Rectal smooth muscle tissue (tissue), 1 donor: ENCODE results near the gene FAM13A.
"Not testable (repeated sequence)": the region's sequence is repeated elsewhere in the genome, so short reads cannot be mapped to it uniquely, and the experiment has no call there.

Experiments used
- H3K27ac ChIP-seq: one replicate; pipeline ENCODE4 v1.7.0; 2013; ENCODE audit warnings: low read depth, low read length, inconsistent platforms
- H3K27me3 ChIP-seq: one replicate; pipeline ENCODE4 v1.7.0; 2013; ENCODE audit warnings: low read length; ENCODE audit not compliant: control insufficient read depth, insufficient read depth
- H3K36me3 ChIP-seq: one replicate; pipeline ENCODE4 v1.7.0; 2013; ENCODE audit warnings: low read length; ENCODE audit not compliant: control insufficient read depth, insufficient read depth
- H3K4me1 ChIP-seq: one replicate; pipeline ENCODE4 v1.7.0; 2013; ENCODE audit warnings: low read length; ENCODE audit not compliant: control insufficient read depth, insufficient read depth
- H3K4me3 ChIP-seq: one replicate; pipeline ENCODE4 v1.7.0; 2013; ENCODE audit warnings: low read length
- H3K9ac ChIP-seq: one replicate; pipeline ENCODE4 v1.7.0; 2013; ENCODE audit warnings: low read length

FAM13A gene

GRCh38 chr4:88938138-88938537 is 118.8 kb downstream of the FAM13A start:
- H3K4me3 ChIP-seq = no peak overlapping the region
- no peaks in the 10 kb centered on the region for H3K4me1 ChIP-seq
- no peak overlapping the region for H3K27ac ChIP-seq
- H3K36me3 ChIP-seq = no peaks in the 10 kb centered on the region
- H3K9ac ChIP-seq = no peak overlapping the region
- H3K27me3 ChIP-seq = no peaks in the 10 kb centered on the region

DNA sequence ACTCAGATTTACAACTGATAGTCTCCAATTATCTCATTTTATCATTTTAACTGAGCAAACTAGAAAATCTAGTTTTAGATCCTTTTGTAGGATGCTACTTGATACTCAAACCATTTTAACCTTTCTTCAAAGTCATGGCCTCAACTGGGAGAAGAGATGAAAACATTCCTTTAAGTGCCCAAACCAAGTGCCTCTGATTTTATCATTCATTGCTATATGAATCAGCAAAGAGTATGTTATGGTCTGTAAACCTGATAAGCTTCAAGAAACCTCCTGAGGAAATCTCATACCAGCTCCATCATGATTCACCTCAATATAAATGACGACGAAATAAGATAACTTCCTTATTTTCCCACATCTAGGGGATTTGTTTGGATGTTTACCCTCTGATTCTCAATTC is 119.9 kb downstream of the FAM13A start:
- H3K36me3 ChIP-seq = no peaks in the 10 kb centered on the region
- H3K27ac ChIP-seq = no peak overlapping the region
- H3K9ac ChIP-seq = no peak overlapping the region
- no peaks in the 10 kb centered on the region for H3K27me3 ChIP-seq
- H3K4me3 ChIP-seq = no peak overlapping the region
- H3K4me1 ChIP-seq = no peaks in the 10 kb centered on the region

DNA sequence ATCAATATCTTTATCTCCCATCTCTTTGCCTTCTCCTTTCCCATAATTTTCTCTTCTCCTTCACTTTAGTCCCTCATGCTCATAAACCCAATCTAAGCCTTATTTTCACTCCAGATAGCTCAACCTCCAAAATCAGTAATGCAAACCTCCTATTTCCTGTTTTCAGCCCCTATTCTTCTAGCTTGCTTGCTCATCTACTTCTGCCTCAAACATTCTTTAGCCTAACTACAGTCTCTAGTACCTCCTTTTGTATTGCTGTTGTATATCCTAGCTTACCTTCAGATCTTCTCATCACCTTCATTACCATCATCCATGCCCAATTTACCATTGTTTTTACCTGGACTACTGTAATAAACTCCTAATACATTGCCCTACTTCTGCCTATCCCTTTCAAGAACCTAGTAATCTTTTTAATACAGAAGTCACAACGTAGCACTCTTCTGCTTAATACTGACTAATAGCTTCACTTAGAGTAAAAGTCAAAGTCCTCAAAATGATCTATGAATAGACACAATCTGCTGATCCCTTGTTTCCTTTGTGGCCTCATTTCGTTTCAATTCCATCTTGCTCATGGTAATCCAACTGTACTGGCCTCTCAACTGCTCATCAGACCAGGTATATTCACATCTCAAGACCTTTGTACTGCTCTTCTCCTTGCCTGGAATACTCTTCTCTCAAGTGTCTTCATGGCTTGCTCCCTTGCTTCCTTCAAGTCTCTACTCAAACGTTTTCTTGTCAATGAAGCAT is 123.4 kb downstream of the FAM13A start:
- no peaks in the 10 kb centered on the region for H3K27me3 ChIP-seq
- no peaks in the 10 kb centered on the region for H3K4me1 ChIP-seq
- H3K4me3 ChIP-seq = no peak overlapping the region
- no peak overlapping the region for H3K9ac ChIP-seq
- H3K27ac ChIP-seq = no peak overlapping the region
- H3K36me3 ChIP-seq = no peaks in the 10 kb centered on the region

GRCh38 chr4:88928852-88929251 is 128.1 kb downstream of the FAM13A start:
- Histone ChIP-seq H3K27ac (no peak overlapping the region), H3K36me3 (no peaks in the 10 kb centered on the region), H3K9ac (no peak overlapping the region), H3K27me3 (no peaks in the 10 kb centered on the region), H3K4me3 (no peak overlapping the region), H3K4me1 (no peaks in the 10 kb centered on the region)

DNA sequence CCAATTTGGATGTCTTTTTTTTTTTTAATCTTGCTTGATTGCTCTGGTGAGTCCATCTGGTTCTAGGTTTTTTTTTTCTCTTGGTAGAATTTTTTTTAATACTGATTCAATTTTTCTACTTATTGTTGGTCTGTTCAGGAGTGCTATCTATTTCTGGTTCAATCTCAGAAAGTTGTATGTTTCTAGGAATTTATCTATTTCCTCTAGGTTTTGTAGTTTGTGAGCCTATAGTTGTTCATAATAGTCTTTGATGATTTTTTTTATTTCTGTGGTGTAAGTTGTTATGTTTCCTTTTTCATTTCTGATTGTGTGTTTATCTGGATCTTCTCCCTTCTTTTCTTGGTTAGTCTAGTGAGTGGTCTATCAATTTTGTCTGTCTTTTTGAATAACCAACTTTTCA is 129.6 kb downstream of the FAM13A start:
- Histone ChIP-seq H3K36me3 (no peaks in the 10 kb centered on the region), H3K9ac (no peak overlapping the region), H3K4me1 (no peaks in the 10 kb centered on the region), H3K4me3 (no peak overlapping the region), H3K27me3 (no peaks in the 10 kb centered on the region), H3K27ac (no peak overlapping the region)

GRCh38 chr4:88919056-88919455 is 137.9 kb downstream of the FAM13A start:
- Histone ChIP-seq H3K36me3 (no peaks in the 10 kb centered on the region), H3K27me3 (no peaks in the 10 kb centered on the region), H3K27ac (no peak overlapping the region), H3K4me1 (no peaks in the 10 kb centered on the region), H3K4me3 (no peak overlapping the region), H3K9ac (no peak overlapping the region)

DNA sequence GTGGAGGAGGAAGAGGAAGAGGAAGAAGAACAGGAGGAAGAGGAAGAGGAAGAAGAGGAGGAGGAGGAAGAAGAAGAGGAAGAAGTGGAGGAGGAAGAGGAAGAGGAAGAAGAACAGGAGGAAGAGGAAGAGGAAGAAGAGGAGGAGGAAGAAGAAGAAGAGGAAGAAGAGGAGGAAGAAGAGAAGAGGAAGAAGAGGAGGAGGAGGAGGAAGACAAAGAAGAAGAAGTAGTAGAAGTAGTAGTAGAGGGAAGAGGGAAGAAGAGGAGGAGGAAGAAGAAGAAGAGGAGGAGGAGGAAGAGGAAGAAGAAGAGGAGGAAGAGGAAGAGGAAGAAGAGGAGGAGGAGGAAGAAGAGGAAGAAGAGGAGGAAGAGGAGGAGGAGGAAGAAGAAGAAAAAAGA is 143.8 kb downstream of the FAM13A start:
- not testable (repeated sequence) for H3K27ac ChIP-seq

DNA sequence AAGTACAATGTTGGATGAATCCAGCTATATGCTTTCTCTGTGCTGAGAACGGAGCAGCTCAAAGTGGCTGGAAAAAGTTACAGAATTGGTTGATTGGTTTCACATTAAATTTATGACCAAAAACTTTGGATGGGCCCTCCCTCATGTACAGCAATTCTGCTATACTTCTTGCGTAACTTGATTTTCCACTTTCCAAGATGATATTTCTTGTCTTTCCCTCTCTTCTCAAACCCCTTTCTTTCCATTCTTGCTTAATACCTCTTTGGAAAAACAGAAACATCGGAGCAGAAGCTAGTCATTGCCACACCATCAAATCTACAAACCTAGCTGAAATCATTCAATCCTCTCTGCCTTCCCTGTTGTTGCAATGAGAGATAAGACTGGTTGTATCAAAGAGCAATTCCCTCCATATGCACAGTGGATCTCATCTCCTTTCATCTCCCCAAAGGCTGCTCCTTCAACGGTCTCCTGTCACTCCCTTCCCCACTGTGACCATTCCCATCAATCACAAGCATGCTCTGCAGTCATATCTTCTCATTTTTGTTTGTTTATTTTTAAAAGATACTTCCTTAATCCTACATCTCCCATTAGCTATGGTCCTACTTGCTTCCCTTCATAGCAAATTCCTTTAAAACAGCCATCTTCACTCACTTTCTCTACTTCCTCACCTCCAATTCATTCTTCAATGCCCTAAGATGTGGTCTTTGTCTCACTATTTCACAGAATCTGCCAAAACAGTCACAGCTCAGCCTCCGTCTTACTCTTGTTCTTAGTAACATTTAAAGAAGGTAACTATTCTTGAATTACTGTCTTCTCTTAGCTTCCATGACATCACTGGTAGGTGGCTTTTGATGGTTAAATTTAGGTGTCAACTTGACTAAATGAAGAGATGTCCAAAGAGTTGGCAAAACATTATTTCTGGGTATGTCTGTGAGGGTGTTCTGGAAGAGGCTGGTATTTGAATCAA is 145.5 kb downstream of the FAM13A start:
- Histone ChIP-seq H3K27me3 (no peaks in the 10 kb centered on the region), H3K36me3 (no peaks in the 10 kb centered on the region), H3K4me3 (no peak overlapping the region), H3K27ac (no peak overlapping the region), H3K9ac (no peak overlapping the region), H3K4me1 (no peaks in the 10 kb centered on the region)

More for the DNA sequence above, 143.8 kb downstream of the FAM13A start:
- H3K9ac ChIP-seq, H3K4me3 ChIP-seq, H3K27me3 ChIP-seq, H3K4me1 ChIP-seq, H3K36me3 ChIP-seq: not testable (repeated sequence)

GRCh38 chr4:88910101-88910500 is 146.9 kb downstream of the FAM13A start:
- no peak overlapping the region for H3K4me3 ChIP-seq
- H3K9ac ChIP-seq = no peak overlapping the region
- no peaks in the 10 kb centered on the region for H3K4me1 ChIP-seq
- H3K27me3 ChIP-seq = no peaks in the 10 kb centered on the region
- no peak overlapping the region for H3K27ac ChIP-seq
- no peaks in the 10 kb centered on the region for H3K36me3 ChIP-seq

DNA sequence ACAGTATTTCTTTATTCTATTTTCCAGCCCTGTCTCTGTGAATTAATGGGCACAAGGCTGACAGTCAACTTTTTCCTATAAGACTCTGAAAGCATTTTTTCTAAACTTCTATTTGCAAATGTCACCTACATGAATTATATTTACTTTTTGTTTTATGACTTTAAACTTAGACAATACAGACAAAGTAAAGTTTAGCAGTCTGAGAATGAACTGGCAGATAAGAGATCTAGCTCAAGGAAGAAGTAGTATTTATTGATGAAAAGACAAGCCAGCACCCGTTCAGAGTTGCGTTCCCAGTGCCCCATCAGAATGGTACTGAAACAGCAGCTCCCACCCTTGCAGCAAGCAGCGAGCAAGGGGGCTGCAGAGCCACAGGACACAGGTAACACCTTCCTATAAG is 148.5 kb downstream of the FAM13A start:
- Histone ChIP-seq H3K9ac (no peak overlapping the region), H3K4me3 (no peak overlapping the region), H3K27ac (no peak overlapping the region), H3K4me1 (no peaks in the 10 kb centered on the region), H3K27me3 (no peaks in the 10 kb centered on the region), H3K36me3 (no peaks in the 10 kb centered on the region)

DNA sequence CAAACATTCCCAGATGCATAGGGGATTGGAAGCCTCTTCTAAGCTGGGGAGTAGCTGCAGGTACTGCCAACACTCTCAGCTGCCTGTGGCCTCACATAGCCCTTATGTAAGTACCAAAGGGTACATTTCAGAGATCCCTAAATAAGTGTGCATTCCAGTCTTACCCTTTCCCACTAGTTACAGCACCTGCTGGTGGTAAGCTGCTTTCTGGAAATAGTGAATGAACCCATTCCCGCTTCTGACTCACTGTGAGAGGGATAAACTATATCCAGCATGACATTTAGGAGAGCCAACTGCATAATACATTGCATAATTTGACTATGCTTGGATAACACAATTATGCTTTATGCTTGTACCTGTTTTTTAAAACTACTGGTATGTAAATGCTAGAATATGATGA is 149.0 kb downstream of the FAM13A start:
- H3K36me3 ChIP-seq = no peaks in the 10 kb centered on the region
- no peak overlapping the region for H3K4me3 ChIP-seq
- no peak overlapping the region for H3K27ac ChIP-seq
- no peak overlapping the region for H3K9ac ChIP-seq
- no peaks in the 10 kb centered on the region for H3K27me3 ChIP-seq
- no peaks in the 10 kb centered on the region for H3K4me1 ChIP-seq

GRCh38 chr4:88907478-88907877 is 149.5 kb downstream of the FAM13A start:
- Histone ChIP-seq H3K36me3 (no peaks in the 10 kb centered on the region), H3K4me3 (no peak overlapping the region), H3K9ac (no peak overlapping the region), H3K4me1 (no peaks in the 10 kb centered on the region), H3K27me3 (no peaks in the 10 kb centered on the region), H3K27ac (no peak overlapping the region)
